ENCODE results near the gene ABHD2. TPM values are rescaled to one million over a fixed set of nuclear protein-coding genes. Genes with fewer than 3 reads are reported as not detected.

The ABHD2 gene
- total and polyA plus RNA-seq, 2 donors (not counting 3 experiments of a cell fraction or from before 2014, with no cell fraction given): 14.0 to 62.2 TPM

DNA sequence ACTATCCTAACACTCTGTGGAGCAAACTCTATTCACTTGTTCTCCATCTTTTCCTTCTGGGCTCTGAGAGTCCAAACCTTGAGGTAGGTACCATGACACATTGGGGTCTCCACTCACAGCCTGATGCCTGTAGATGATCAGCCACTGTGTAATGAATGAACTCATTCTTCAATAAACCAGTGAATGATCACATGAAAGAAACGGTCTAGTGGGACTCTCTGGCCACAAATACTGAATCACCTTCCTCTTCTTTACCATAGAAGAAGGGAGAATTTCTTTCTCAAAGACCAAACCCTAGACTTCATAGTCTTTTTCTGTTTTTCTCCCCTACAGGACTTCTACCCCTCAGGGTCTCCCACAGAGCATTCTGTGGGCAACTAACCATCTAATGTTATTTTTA is 20.5 kb upstream of the ABHD2 start:
- POLR2A ChIA-PET: no interaction called here

DNA sequence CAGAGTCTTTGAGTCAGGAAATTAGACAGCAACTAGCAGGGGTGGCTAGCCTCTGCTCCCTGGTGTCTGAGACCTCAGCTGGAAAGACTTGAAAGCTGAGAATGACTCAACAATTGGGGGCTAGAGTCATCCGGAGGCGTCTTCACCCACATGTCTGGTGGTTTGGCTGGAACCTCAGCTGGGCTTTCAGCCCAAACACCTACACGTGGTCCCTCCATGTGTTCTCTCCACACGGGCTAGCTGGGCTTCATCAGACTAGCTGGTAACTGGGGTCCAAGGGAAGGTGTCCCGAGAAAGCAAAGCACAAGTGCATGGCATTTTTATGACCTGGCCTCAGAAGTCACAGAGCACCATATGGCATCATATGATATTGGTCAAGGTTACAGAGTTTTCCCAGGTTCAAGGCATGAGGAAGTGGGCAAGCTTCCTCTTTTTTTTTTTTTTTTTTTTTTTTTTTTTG is 19.9 kb upstream of the ABHD2 start:
- ChIA-PET POLR2A (no interaction called here), CTCF (interaction anchor here (1.4 kb wide), 1 partner anchor 110 kb away, joined by 8 read pairs; no protein-coding TSS in a partner anchor)
- no peaks in the 10 kb centered on the region for H4K20me1 ChIP-seq (replicated peaks; ENCODE audit: control insufficient read depth, extremely low read depth, insufficient read depth, low read length)
- H2AFZ ChIP-seq (ENCODE audit: low read depth, low read length): no peak overlapping the region
- FAIRE-seq (no peak), DNase-seq (ENCODE audit: low read depth, low spot score) (no peak)
- intact Hi-C loops (cut with micrococcal nuclease): no loop called here
- no peak overlapping the region for H3K4me2 ChIP-seq (ENCODE audit: insufficient read depth, low read length)
- H3K9ac ChIP-seq (replicated peaks; ENCODE audit: extremely low read depth, insufficient read depth, low read length): no peak overlapping the region
- no peak overlapping the region for H3K4me3 ChIP-seq (replicated peaks in 1 of 3; ENCODE audit: insufficient read depth in 1 of 3, low read depth in 1 of 3, low read length in 3 of 3)
- dilution Hi-C loops (cut with MboI; ENCODE audit: extremely low pct_ligation_motif_present, low sequenced_read_pairs): loop anchor here (25.0 kb wide), 1 partner anchor 94 kb away; no protein-coding TSS in a partner anchor
- BruUV-seq (replicated peaks): no TSS peak
- H3K36me3 ChIP-seq (ENCODE audit: control insufficient read depth in 2 of 2, extremely low read depth in 1 of 2, insufficient read depth in 2 of 2, low read length in 2 of 2): no peaks in the 10 kb centered on the region
- H3K27me3 ChIP-seq (ENCODE audit: control insufficient read depth in 2 of 2, insufficient read depth in 2 of 2, low read length in 2 of 2): no peaks in the 10 kb centered on the region
- no peaks in the 10 kb centered on the region for H3K4me1 ChIP-seq (ENCODE audit: control insufficient read depth, extremely low read depth, insufficient read depth, low read length)
- no peaks in the 10 kb centered on the region for H3K9me1 ChIP-seq (replicated peaks; ENCODE audit: control insufficient read depth, extremely low read depth, insufficient read depth, low read length)
- TF ChIP-seq, protein P1, sequence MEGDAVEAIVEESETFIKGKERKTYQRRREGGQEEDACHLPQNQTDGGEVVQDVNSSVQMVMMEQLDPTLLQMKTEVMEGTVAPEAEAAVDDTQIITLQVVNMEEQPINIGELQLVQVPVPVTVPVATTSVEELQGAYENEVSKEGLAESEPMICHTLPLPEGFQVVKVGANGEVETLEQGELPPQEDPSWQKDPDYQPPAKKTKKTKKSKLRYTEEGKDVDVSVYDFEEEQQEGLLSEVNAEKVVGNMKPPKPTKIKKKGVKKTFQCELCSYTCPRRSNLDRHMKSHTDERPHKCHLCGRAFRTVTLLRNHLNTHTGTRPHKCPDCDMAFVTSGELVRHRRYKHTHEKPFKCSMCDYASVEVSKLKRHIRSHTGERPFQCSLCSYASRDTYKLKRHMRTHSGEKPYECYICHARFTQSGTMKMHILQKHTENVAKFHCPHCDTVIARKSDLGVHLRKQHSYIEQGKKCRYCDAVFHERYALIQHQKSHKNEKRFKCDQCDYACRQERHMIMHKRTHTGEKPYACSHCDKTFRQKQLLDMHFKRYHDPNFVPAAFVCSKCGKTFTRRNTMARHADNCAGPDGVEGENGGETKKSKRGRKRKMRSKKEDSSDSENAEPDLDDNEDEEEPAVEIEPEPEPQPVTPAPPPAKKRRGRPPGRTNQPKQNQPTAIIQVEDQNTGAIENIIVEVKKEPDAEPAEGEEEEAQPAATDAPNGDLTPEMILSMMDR (IDR thresholded peaks at IDR 0.05; ENCODE audit: extremely low read depth in 1 of 2, insufficient read depth in 1 of 2, low read depth in 1 of 2, low read length in 2 of 2): no peak
- no peak for TF ChIP-seq FOS (IDR thresholded peaks at IDR 0.05; ENCODE audit: borderline replicate concordance, insufficient read depth, low read length)
- no peak for TF ChIP-seq GATA2 (IDR thresholded peaks at IDR 0.05; ENCODE audit: insufficient read depth, insufficient read length, low read depth, low read length)
- TF ChIP-seq POLR2A (IDR thresholded peaks at IDR 0.05; ENCODE audit: low read depth, low read length): no peak
- TF ChIP-seq MYC (IDR thresholded peaks at IDR 0.05; ENCODE audit: low read depth, low read length): no peak
- TF ChIP-seq, protein P2, sequence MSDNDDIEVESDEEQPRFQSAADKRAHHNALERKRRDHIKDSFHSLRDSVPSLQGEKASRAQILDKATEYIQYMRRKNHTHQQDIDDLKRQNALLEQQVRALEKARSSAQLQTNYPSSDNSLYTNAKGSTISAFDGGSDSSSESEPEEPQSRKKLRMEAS (IDR thresholded peaks at IDR 0.05; ENCODE audit: insufficient read depth, insufficient read length): no peak
- no peak for TF ChIP-seq POLR2AphosphoS5 (IDR thresholded peaks at IDR 0.05; ENCODE audit: insufficient read depth, low read depth, low read length)
- no peak for TF ChIP-seq JUN (IDR thresholded peaks at IDR 0.05; ENCODE audit: borderline replicate concordance, insufficient read depth, insufficient read length, low read depth)
- no peak for TF ChIP-seq EZH2 (IDR thresholded peaks at IDR 0.05; ENCODE audit: borderline replicate concordance, low read depth, low read length, severe bottlenecking)
- H3K79me2 ChIP-seq (ENCODE audit: control insufficient read depth, insufficient read depth, low read length): no peaks in the 10 kb centered on the region
- H3K27ac ChIP-seq (ENCODE audit: insufficient read depth, low read depth, low read length): no peak overlapping the region
- H3K9me3 ChIP-seq (replicated peaks; ENCODE audit: control insufficient read depth, insufficient read depth, low read length): peaks cover 5% of the 10 kb centered on the region

More for the DNA sequence above, 20.5 kb upstream of the ABHD2 start:
- Histone ChIP-seq H3K4me2 (ENCODE audit: insufficient read depth, low read length) (no peak overlapping the region), H3K36me3 (ENCODE audit: control insufficient read depth in 2 of 2, extremely low read depth in 1 of 2, insufficient read depth in 2 of 2, low read length in 2 of 2) (no peaks in the 10 kb centered on the region), H3K9me3 (replicated peaks; ENCODE audit: control insufficient read depth, insufficient read depth, low read length) (peaks cover 5% of the 10 kb centered on the region), H3K4me1 (ENCODE audit: control insufficient read depth, extremely low read depth, insufficient read depth, low read length) (no peaks in the 10 kb centered on the region), H3K4me3 (replicated peaks in 1 of 3; ENCODE audit: insufficient read depth in 1 of 3, low read depth in 1 of 3, low read length in 3 of 3) (no peak overlapping the region), H3K27me3 (ENCODE audit: control insufficient read depth in 2 of 2, insufficient read depth in 2 of 2, low read length in 2 of 2) (no peaks in the 10 kb centered on the region), H3K27ac (ENCODE audit: insufficient read depth, low read depth, low read length) (no peak overlapping the region), H3K9ac (replicated peaks; ENCODE audit: extremely low read depth, insufficient read depth, low read length) (no peak overlapping the region), H4K20me1 (replicated peaks; ENCODE audit: control insufficient read depth, extremely low read depth, insufficient read depth, low read length) (no peaks in the 10 kb centered on the region), H3K9me1 (replicated peaks; ENCODE audit: control insufficient read depth, extremely low read depth, insufficient read depth, low read length) (no peaks in the 10 kb centered on the region), H2AFZ (ENCODE audit: low read depth, low read length) (no peak overlapping the region), H3K79me2 (ENCODE audit: control insufficient read depth, insufficient read depth, low read length) (no peaks in the 10 kb centered on the region)
- BruUV-seq (replicated peaks): no TSS peak
- TF ChIP-seq MYC (IDR thresholded peaks at IDR 0.05; ENCODE audit: low read depth, low read length): no peak
- intact Hi-C loops (cut with micrococcal nuclease) (no loop called here), dilution Hi-C loops (cut with MboI; ENCODE audit: extremely low pct_ligation_motif_present, low sequenced_read_pairs) (loop anchor here (25.0 kb wide), 1 partner anchor 95 kb away; no protein-coding TSS in a partner anchor)
- CTCF ChIA-PET: no interaction called here
- DNase-seq (ENCODE audit: low read depth, low spot score) (no peak), FAIRE-seq (peak; percentile 26)

All from endothelial cell of umbilical vein (primary cell).